Subcutaneous adipose tissue (tissue), 4 donors: Measurements from ENCODE around the gene PARN. TPM values are rescaled to one million over a fixed set of nuclear protein-coding genes. Genes with fewer than 3 reads are reported as not detected.

Experiments used
- CTCF ChIP-seq: fragments of 450-650 bp; IDR thresholded peaks from one replicate; pipeline ENCODE4 v1.5.1; 2016; ENCODE audit warnings: low read depth, mild to moderate bottlenecking, control low read depth, antibody characterized with exemption, moderate library complexity
- total RNA-seq, 4 donors: library from RNA; depleted of rRNA; stranded (reverse); fragments of >200 nt; gene quantifications; one replicate each; pipeline ENCODE4 v1.1.0, GENCODE V29; 2016

PARN gene
- total RNA-seq, 4 donors from 2014 or later = 37.1 to 46.3 (median 39.9) TPM

GRCh38 chr16:14446796-14447195 lies 183.3 kb downstream of the PARN start:
- no peak for TF ChIP-seq CTCF

- TF ChIP-seq CTCF = no peak
Measured at GRCh38 chr16:14445937-14446715, 183.9 kb downstream of the PARN start.

- no peak for TF ChIP-seq CTCF
Measured at GRCh38 chr16:14444979-14445810, 184.9 kb downstream of the PARN start.

GRCh38 chr16:14438256-14438655 lies 191.8 kb downstream of the PARN start:
- no peak for TF ChIP-seq CTCF

- no peak for TF ChIP-seq CTCF
Measured at GRCh38 chr16:14437426-14437825, 192.6 kb downstream of the PARN start.

- TF ChIP-seq CTCF = no peak
Measured at GRCh38 chr16:14436401-14436955, 193.6 kb downstream of the PARN start.

- TF ChIP-seq CTCF = no peak
Measured at GRCh38 chr16:14434860-14435259, 195.2 kb downstream of the PARN start.
